ENCODE results near the gene CLEC2L.

The CLEC2L gene

GRCh38 chr7:139562491-139562890 is 39.0 kb downstream of the CLEC2L start:
- no peak for DNase-seq (ENCODE audit: insufficient read length, low spot score)
- no peak for TF ChIP-seq PAX5 (IDR thresholded peaks at IDR 0.05; ENCODE audit: insufficient read depth, low read length, severe bottlenecking)
- no peak for TF ChIP-seq SPI1 (IDR thresholded peaks at IDR 0.05; ENCODE audit: low read depth, low read length)
- no peak for TF ChIP-seq POU2F2 (IDR thresholded peaks at IDR 0.05; ENCODE audit: low read depth, low read length)
- no peak for TF ChIP-seq TAF1 (IDR thresholded peaks at IDR 0.05; ENCODE audit: low read depth, low read length)
- no peak for TF ChIP-seq POLR2AphosphoS5 (IDR thresholded peaks at IDR 0.05; ENCODE audit: low read depth, low read length)
- TF ChIP-seq POLR2A (IDR thresholded peaks at IDR 0.05; ENCODE audit: low read depth, low read length), result no peak
- no peak for FAIRE-seq

GRCh38 chr7:139562961-139563565 is 39.6 kb downstream of the CLEC2L start:
- TF ChIP-seq POU2F2 (IDR thresholded peaks at IDR 0.05; ENCODE audit: low read depth, low read length) (no peak), POLR2A (IDR thresholded peaks at IDR 0.05; ENCODE audit: low read depth, low read length) (no peak), PAX5 (IDR thresholded peaks at IDR 0.05; ENCODE audit: insufficient read depth, low read length, severe bottlenecking) (no peak), POLR2AphosphoS5 (IDR thresholded peaks at IDR 0.05; ENCODE audit: low read depth, low read length) (no peak), SPI1 (IDR thresholded peaks at IDR 0.05; ENCODE audit: low read depth, low read length) (no peak), TAF1 (IDR thresholded peaks at IDR 0.05; ENCODE audit: low read depth, low read length) (no peak)
- FAIRE-seq, result no peak

GRCh38 chr7:139563856-139564255 is 40.4 kb downstream of the CLEC2L start:
- FAIRE-seq, result no peak

More at GRCh38 chr7:139562961-139563565, 39.6 kb downstream of the CLEC2L start:
- DNase-seq (ENCODE audit: insufficient read length, low spot score), result no peak

GRCh38 chr7:139566075-139566474 is 42.6 kb downstream of the CLEC2L start:
- FAIRE-seq, result no peak
- no peak for DNase-seq (ENCODE audit: insufficient read length, low spot score)
- TF ChIP-seq POLR2A (IDR thresholded peaks at IDR 0.05; ENCODE audit: low read depth, low read length) (no peak), TAF1 (IDR thresholded peaks at IDR 0.05; ENCODE audit: low read depth, low read length) (no peak), PAX5 (IDR thresholded peaks at IDR 0.05; ENCODE audit: insufficient read depth, low read length, severe bottlenecking) (no peak)

More at GRCh38 chr7:139563856-139564255, 40.4 kb downstream of the CLEC2L start:
- TF ChIP-seq TAF1 (IDR thresholded peaks at IDR 0.05; ENCODE audit: low read depth, low read length) (no peak), POLR2A (IDR thresholded peaks at IDR 0.05; ENCODE audit: low read depth, low read length) (no peak), POU2F2 (IDR thresholded peaks at IDR 0.05; ENCODE audit: low read depth, low read length) (no peak), SPI1 (IDR thresholded peaks at IDR 0.05; ENCODE audit: low read depth, low read length) (no peak), POLR2AphosphoS5 (IDR thresholded peaks at IDR 0.05; ENCODE audit: low read depth, low read length) (no peak), PAX5 (IDR thresholded peaks at IDR 0.05; ENCODE audit: insufficient read depth, low read length, severe bottlenecking) (no peak)
- no peak for DNase-seq (ENCODE audit: insufficient read length, low spot score)

GRCh38 chr7:139566736-139567646 is 43.5 kb downstream of the CLEC2L start:
- DNase-seq (ENCODE audit: insufficient read length, low spot score) (no peak), FAIRE-seq (no peak)
- TF ChIP-seq PAX5 (IDR thresholded peaks at IDR 0.05; ENCODE audit: insufficient read depth, low read length, severe bottlenecking), result no peak
- TF ChIP-seq SPI1 (IDR thresholded peaks at IDR 0.05; ENCODE audit: low read depth, low read length), result no peak
- no peak for TF ChIP-seq POLR2A (IDR thresholded peaks at IDR 0.05; ENCODE audit: low read depth, low read length)
- no peak for TF ChIP-seq TAF1 (IDR thresholded peaks at IDR 0.05; ENCODE audit: low read depth, low read length)
- TF ChIP-seq POU2F2 (IDR thresholded peaks at IDR 0.05; ENCODE audit: low read depth, low read length), result no peak
- TF ChIP-seq POLR2AphosphoS5 (IDR thresholded peaks at IDR 0.05; ENCODE audit: low read depth, low read length), result no peak; the same call in 1 of the 2 replicates

- TF ChIP-seq TAF1 (IDR thresholded peaks at IDR 0.05; ENCODE audit: low read depth, low read length) (no peak), POLR2AphosphoS5 (IDR thresholded peaks at IDR 0.05; ENCODE audit: low read depth, low read length) (no peak; the same call in 1 of the 2 replicates), POU2F2 (IDR thresholded peaks at IDR 0.05; ENCODE audit: low read depth, low read length) (no peak), SPI1 (IDR thresholded peaks at IDR 0.05; ENCODE audit: low read depth, low read length) (no peak), PAX5 (IDR thresholded peaks at IDR 0.05; ENCODE audit: insufficient read depth, low read length, severe bottlenecking) (no peak), POLR2A (IDR thresholded peaks at IDR 0.05; ENCODE audit: low read depth, low read length) (no peak)
Measured at GRCh38 chr7:139567647-139568345, 44.3 kb downstream of the CLEC2L start.

GRCh38 chr7:139568346-139568675 is 44.8 kb downstream of the CLEC2L start:
- no peak for DNase-seq (ENCODE audit: insufficient read length, low spot score)
- FAIRE-seq, result no peak
- TF ChIP-seq TAF1 (IDR thresholded peaks at IDR 0.05; ENCODE audit: low read depth, low read length) (no peak), PAX5 (IDR thresholded peaks at IDR 0.05; ENCODE audit: insufficient read depth, low read length, severe bottlenecking) (no peak), POLR2A (IDR thresholded peaks at IDR 0.05; ENCODE audit: low read depth, low read length) (no peak), POU2F2 (IDR thresholded peaks at IDR 0.05; ENCODE audit: low read depth, low read length) (no peak), SPI1 (IDR thresholded peaks at IDR 0.05; ENCODE audit: low read depth, low read length) (no peak), POLR2AphosphoS5 (IDR thresholded peaks at IDR 0.05; ENCODE audit: low read depth, low read length) (no peak)

More at GRCh38 chr7:139567647-139568345, 44.3 kb downstream of the CLEC2L start:
- no peak for DNase-seq (ENCODE audit: insufficient read length, low spot score)
- FAIRE-seq, result no peak

GRCh38 chr7:139568813-139569490 is 45.5 kb downstream of the CLEC2L start:
- TF ChIP-seq POLR2A (IDR thresholded peaks at IDR 0.05; ENCODE audit: low read depth, low read length) (no peak), PAX5 (IDR thresholded peaks at IDR 0.05; ENCODE audit: insufficient read depth, low read length, severe bottlenecking) (no peak)
- DNase-seq (ENCODE audit: insufficient read length, low spot score) (no peak), FAIRE-seq (no peak)

- FAIRE-seq, result no peak
- no peak for DNase-seq (ENCODE audit: insufficient read length, low spot score)
- no peak for TF ChIP-seq PAX5 (IDR thresholded peaks at IDR 0.05; ENCODE audit: insufficient read depth, low read length, severe bottlenecking)
- no peak for TF ChIP-seq TAF1 (IDR thresholded peaks at IDR 0.05; ENCODE audit: low read depth, low read length)
- TF ChIP-seq SPI1 (IDR thresholded peaks at IDR 0.05; ENCODE audit: low read depth, low read length), result no peak
- no peak for TF ChIP-seq POLR2AphosphoS5 (IDR thresholded peaks at IDR 0.05; ENCODE audit: low read depth, low read length)
- TF ChIP-seq POU2F2 (IDR thresholded peaks at IDR 0.05; ENCODE audit: low read depth, low read length), result no peak
- no peak for TF ChIP-seq POLR2A (IDR thresholded peaks at IDR 0.05; ENCODE audit: low read depth, low read length)
Measured at GRCh38 chr7:139570119-139570518, 46.6 kb downstream of the CLEC2L start.
